GM10266 (cell line): ENCODE data around the gene CCN6.
A peak's percentile ranks its signal among the peaks of the same experiment; 100 is the strongest.

Experiments
- DNase-seq: peaks from one replicate; pipeline ENCODE4 v3.0.0; 2012; ENCODE audit errors: extremely low spot score
- TF ChIP-seq, protein P1 (sequence below): IDR thresholded peaks from 2 replicates; pipeline ENCODE4 v1.5.1; 2012; ENCODE audit warnings: mild to moderate bottlenecking, low read depth; ENCODE audit not compliant: control insufficient read depth, insufficient read depth; ENCODE audit errors: missing control alignments

The CCN6 gene

DNA sequence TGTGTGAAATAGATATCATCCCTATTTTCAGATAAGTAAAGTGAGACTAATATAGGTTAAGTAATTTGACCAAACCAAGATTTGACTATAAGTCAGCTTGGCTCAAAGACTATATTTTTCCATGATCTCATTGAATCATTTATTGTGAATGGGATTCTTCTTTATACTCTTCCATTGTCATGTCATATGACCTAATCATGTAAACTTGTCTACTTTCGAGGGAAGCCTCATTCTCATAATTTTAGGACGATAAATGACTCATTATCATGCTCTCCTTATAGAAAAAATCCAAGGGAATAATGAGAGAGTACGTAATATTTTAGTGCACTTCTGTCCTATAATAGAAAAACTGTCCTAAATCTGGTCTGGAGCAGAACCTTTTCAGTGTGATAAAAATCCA is 40.9 kb upstream of the CCN6 start:
- TF ChIP-seq, protein P1, sequence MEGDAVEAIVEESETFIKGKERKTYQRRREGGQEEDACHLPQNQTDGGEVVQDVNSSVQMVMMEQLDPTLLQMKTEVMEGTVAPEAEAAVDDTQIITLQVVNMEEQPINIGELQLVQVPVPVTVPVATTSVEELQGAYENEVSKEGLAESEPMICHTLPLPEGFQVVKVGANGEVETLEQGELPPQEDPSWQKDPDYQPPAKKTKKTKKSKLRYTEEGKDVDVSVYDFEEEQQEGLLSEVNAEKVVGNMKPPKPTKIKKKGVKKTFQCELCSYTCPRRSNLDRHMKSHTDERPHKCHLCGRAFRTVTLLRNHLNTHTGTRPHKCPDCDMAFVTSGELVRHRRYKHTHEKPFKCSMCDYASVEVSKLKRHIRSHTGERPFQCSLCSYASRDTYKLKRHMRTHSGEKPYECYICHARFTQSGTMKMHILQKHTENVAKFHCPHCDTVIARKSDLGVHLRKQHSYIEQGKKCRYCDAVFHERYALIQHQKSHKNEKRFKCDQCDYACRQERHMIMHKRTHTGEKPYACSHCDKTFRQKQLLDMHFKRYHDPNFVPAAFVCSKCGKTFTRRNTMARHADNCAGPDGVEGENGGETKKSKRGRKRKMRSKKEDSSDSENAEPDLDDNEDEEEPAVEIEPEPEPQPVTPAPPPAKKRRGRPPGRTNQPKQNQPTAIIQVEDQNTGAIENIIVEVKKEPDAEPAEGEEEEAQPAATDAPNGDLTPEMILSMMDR, result no peak
- no peak for DNase-seq

DNA sequence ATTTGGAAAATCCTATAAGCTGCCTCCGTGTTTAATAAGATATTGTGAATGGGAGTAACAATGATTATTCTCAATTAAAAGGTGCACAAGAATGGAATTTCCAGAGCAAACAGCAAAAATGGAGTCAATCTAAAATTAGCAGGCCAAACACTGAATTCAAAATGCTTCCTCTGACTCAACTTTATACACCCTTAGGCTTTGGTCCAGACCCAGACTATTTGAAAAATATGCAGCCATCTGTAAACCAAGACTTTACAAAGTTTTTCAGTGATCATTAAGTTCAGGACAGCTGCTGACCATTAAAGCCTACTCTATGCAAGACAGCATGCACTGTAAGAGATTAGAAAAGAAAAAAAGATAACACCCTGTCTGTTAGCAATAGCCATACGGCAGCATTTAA is 39.4 kb upstream of the CCN6 start:
- no peak for DNase-seq

GRCh38 chr6:112015725-112016124 is 38.2 kb upstream of the CCN6 start:
- TF ChIP-seq, protein P1, result no peak
- DNase-seq, result no peak

More for the DNA sequence above, 39.4 kb upstream of the CCN6 start:
- TF ChIP-seq, protein P1, result no peak

- peak; percentile 10 for DNase-seq
- TF ChIP-seq, protein P1, result no peak
Observed at GRCh38 chr6:112016320-112016719, 37.6 kb upstream of the CCN6 start.

DNA sequence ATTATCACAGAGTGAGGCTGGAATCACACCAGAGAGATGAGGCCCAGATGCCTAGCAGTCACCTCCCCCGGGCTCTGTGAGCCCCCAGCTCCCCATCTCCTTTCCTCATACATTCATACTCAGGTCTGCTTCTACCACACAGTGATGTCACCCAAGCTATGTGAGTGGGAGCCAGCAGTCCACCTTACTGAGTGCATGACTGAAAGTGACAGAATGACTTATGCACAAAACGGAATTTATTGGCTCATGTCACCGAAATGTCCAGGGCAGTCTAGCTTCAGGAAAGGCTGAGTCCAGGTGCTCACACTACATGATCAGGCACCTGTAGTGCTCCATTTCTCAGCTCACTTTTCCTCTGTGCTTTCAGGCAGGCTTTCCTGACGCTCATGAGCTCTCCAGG is 36.7 kb upstream of the CCN6 start:
- TF ChIP-seq, protein P1, result no peak
- DNase-seq, result peak; percentile 12

DNA sequence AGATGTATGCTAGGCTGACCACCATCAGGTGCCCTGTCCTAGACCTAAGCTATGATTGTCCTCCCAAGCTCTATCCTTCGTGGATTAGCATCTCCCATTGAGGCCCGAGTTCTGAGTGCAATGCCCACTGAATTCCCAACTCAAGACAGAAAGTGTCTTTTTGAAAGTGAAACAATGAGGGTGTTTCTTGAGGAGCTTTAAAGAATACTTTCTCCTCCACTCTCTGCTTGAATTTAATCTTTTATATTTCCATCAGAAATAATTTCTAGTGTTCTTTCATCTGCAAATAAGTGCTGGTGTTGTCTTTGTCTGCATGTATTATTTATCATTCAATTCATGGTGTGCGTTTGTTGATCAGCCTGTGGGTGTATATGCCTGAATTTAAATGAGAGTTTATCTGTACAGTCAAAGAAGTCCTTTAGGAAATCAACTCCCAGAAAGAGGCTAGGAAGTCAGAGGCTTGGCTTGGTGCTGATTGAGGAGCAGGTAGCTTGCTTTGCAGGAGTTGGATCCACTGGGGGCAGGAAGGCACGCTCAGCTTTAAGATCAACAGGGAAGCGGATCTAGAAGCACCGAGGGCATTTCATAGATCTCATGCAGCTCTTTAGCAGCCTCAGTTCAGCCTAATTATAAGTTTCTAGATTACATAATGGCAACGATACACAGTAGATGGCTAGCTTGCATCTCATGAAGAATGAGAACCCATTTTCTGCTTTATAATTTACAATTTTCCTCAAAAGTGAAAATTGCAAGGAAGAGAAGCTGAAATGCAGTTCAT is 36.0 kb upstream of the CCN6 start:
- TF ChIP-seq, protein P1, result no peak
- DNase-seq, result no peak

- TF ChIP-seq, protein P1, result no peak
- no peak for DNase-seq
Observed at GRCh38 chr6:112018619-112019416, 35.1 kb upstream of the CCN6 start.
